ENCODE data around the gene HNRNPLL.

The HNRNPLL gene

DNA sequence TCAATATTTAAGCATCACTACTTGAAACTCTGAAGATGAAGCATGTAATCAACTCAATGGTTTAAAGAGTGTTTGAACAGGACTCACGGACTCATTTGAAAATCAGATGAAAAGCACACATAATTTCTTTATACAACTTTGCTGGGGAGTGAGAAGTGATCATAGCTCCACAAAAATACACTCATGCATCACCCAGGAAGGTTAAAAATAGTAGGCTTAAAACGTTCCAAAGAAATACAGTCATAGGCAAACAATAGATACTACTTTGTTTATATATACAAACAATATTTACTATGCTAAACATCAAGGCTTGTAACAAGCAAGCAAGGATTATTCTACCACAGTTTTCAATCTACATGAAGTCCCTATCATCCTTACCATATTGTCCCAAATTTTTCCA lies 11.6 kb downstream of the HNRNPLL start:
- no peak for DNase-seq

DNA sequence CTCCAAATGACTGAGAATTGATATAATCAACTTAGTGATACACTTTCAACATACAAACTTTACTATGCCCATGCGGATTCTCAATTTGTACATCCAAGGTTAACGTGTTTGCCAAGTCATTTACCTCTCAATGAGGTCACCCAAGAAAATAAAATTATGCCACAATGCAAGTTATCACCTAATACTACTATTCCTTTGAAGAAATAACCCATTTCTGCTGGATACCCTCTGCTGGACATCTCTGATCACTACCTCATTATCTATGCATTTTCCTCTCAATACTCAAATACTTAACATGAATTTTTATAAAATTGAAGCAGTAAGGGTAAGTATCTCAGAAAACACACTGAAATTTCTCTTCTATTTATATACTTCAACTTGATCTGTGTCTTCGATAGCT lies 12.7 kb downstream of the HNRNPLL start:
- DNase-seq = no peak

- no peak for DNase-seq
Measured at GRCh38 chr2:38586931-38587330, 15.8 kb downstream of the HNRNPLL start.

- no peak for DNase-seq
Measured at GRCh38 chr2:38584881-38585280, 17.8 kb downstream of the HNRNPLL start.

DNA sequence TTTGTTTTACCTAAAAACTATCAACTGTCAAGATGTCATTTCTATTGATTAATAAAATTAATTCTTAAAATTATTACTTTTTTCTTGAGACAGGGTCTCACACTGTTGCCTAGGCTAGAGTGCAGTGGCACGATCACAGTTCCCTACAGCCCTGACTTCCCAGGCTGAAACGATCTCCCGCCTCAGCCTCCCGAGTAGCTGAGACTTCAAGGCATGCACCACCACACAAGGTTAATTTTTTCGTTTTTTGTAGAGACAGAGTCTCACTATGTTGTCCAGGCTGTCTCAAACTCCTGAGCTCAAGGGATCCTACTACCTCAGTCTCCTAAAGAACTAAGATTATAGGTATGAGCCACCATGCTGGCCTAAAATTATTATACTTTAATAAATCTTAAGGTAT lies 18.7 kb downstream of the HNRNPLL start:
- DNase-seq = no peak

GRCh38 chr2:38583524-38583923 lies 19.2 kb downstream of the HNRNPLL start:
- DNase-seq = no peak

DNA sequence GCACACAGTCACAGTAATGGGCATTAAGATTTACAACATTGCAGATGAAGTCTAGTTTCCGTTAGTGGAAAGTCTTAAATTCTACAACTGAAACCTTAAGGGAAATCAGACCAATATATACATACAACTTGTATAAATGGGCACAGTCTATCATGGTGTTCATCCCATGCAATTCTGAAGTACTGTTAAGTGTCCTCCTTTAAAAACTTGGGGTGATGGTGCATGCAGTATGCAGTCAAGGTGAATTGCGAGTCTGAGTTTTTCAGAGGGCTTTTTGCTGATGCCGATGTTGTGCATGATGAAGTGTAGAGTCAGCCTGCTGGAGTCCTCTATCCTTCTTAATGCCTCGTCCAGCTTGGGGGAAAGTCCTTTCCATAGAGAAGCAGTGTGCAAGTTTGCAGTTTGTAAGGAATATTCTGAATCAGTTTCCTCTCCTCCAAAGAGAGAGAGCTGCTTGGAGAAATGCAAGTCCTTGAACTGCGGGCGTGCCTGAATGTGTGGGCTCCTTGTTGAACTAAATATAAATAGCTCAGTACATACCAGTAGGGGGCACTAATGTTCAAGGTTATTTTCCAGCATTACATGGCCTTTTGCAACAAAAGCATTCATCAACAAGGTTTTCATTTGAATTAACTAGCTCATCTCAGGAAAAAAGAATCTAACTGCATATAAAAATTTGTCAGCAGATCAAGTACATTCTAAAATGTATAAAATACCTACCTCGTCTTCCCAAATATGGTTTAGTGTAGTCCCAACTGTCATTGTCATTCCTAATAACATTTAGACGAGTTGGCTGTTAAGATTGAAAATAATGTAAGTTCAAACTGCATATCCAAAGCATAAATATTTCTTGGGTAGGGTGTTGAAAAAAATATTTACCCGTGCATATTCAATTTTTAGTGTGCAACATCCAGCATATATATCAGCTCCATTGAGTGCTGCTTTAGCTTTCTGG lies 21.3 kb downstream of the HNRNPLL start:
- no peak for DNase-seq

GRCh38 chr2:38580115-38580636 lies 22.6 kb downstream of the HNRNPLL start:
- no peak for DNase-seq

- DNase-seq = no peak
Measured at GRCh38 chr2:38578832-38579231, 23.9 kb downstream of the HNRNPLL start.

- no peak for DNase-seq
Measured at GRCh38 chr2:38574278-38574677, 28.4 kb downstream of the HNRNPLL start.

DNA sequence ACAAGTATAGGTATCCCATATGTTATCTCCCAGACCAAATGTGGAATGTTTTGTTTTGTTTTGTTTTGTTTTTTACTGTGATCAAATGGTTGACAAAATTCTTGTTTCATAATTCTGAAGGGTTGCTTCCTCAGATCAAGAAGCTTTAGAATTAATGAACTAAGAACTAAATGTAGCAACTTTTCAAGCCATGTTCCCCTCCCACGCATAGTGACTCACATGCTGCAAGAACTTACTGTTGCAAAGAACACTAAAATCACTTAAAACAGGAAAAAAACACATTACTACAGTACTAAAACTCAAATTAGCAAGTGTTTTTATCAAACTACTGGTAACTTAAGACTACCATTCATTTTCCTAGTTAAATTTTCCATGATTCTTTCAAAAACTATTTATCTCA lies 30.6 kb downstream of the HNRNPLL start:
- no peak for DNase-seq

DNA sequence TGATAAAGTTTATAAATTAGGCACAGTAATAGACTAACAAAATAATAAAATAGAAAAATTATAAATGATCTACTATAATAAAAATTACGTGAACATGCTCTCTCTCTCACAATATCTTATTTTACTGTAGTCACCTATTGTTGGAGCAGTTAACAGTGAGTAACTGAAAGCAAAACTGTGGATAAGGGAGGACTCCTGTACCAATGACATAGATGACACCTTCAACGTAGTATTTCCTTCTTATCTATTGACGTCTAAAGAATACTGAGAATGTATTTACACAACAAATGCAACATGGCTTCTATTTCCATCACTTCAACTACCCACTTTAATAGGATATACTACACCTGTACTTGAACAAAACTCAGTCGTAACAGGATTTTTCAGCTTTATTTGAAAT lies 31.5 kb downstream of the HNRNPLL start:
- DNase-seq = no peak

DNA sequence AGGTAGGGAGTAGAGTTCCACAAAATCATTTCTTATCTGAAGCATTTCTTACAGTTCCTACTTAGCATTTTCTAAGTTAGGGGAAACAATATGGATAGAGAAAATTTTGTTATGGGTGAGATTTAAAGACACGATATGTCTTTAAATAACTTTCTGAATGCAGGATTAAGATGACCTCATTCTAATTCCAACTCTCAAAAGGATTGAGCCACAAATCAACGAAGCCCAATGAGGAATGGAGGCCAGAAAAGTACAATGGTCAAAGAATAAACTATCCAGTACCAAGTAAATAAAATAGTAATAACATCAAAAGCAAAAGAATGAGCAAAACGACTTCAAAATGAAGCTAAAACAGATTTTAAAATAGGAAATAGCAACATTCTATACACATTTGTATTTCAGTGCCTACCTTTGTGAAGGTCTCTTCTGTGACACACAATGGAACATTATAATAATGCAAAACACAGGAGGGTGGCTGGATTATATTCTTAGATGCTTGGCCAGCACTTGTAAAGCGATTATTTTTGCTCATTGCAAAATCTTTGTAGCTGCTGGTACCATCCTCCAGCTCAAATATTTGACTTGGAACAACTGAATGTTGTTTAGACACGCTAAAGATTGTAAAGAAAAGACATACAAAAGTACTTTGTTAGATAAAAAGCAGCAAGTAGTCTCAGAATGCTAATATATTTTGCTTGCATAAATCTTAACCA lies 33.8 kb downstream of the HNRNPLL start:
- DNase-seq = no peak

DNA sequence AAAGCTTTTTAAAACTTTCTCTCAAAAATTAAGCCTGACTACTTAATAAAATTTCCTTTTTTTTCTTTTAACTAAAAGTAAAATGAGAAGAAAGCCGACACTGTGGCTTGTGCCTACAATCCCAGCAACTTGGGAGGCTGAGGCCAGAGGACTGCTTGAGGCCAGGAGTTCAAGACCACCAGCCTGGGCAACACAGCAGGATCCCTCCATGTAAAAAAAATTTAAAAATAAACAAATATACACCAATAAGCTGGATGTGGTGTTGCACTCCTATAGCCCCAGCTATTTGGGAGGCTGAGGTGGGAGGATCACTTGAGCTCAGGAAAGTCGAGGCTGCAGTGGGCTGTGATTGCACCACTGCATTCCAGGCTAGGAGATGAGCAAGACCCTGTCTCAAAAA lies 37.4 kb downstream of the HNRNPLL start:
- no peak for DNase-seq

DNA sequence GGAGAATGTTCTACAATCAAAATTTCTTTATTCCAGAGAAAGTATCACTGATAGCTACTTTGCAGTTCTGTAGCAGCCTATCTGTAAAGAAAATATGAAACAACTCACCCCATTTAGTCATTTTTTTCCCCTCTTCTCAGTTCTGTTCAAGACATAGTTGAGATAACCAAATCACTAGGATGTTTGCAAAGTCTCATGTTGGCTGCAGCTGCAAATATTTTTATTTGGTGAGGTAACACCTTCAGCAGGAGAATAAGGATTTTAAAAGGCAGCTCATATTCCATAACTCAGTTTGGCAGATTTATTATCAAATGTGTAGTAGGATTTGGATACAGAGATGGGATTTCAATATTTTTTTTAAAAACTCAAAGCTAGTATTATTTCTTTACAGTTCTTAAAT lies 41.0 kb downstream of the HNRNPLL start:
- no peak for DNase-seq

GRCh38 chr2:38560092-38560491 lies 42.6 kb downstream of the HNRNPLL start:
- DNase-seq = no peak

GRCh38 chr2:38557981-38558380 lies 44.7 kb downstream of the HNRNPLL start:
- DNase-seq = no peak

- DNase-seq = no peak
Measured at GRCh38 chr2:38557217-38557616, 45.5 kb downstream of the HNRNPLL start.

DNA sequence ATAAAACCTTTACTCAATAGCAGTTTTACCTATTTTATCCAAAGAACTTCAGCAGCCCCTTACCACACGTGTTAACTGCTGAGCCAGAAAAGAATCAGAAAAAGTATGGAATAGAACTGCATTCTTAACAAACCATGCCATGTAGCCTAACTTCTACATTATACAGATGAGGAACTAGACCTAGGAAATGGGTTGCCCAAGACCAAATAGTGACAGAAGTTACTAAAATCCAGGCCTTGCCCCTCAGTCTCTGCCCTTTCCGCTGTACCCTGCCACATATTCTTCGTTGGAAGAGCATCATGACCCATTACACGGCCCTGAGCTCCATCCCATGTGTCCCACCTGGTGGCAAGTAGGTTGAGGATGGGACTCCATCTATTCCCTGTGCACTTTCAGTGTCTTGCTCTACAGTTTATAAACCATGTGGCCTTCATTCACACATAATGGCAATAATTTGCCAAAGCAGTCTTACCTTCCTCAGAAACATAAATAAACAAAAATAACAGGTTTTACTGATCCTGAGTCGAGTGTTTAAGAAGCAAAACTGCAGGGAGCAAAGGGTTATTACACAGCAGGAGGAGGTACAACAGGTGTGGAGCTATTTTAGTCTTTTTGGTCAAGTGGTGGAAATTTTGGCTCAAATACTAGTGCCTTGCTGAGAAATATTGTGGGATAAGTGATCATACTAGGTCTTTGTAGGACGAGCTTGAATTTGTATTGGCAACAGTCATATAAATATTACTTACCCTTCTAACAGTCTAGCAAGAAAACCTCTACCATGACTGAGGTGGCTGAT lies 46.5 kb downstream of the HNRNPLL start:
- no peak for DNase-seq

DNA sequence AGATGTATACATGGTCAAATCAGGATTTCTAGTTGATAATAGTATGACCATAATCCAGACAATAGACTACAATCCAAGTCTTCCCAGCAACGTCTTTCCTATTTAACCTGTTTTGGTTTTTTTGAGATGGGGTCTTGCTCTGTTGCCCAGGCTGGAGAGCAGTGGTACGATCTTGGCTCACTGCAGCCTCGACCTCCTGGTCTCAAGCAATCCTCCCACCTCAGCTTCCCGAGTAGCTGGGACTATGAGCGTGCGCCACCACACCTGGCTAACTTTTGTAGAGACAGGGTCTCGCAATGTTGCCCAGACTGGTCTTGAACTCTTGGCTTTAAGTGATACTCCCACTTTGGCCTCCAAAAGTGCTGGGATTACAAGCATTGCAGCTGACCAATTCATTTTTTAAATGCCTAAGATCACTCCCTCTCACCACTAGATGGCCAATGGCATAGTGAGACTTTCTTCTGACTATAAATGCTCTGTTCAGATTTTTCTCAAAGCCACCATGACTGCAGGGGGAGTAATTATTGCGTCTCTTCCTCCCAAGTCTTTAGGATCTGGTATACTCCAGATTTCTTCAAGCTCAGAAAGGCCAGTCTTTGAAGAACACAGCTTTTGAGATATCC lies 47.6 kb downstream of the HNRNPLL start:
- DNase-seq = no peak

DNA sequence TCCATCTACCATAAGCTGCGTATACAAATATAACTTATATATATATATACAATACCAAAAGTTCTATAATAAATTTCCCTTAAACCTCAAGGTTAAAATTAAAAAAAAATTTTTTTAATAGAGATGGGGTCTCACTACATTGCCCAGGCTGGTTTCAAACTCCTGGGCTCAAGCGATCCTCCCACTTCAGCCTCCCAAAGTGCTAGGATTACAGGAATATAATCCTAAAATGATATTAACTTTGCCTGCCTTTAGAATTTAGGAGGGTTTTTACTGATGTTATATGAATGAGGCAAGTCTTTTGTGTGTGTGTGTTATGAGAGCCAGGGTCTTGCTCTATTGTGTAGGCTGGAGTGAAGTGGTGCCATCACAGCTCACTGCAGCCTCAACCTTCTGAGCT lies 49.2 kb downstream of the HNRNPLL start:
- no peak for DNase-seq

DNA sequence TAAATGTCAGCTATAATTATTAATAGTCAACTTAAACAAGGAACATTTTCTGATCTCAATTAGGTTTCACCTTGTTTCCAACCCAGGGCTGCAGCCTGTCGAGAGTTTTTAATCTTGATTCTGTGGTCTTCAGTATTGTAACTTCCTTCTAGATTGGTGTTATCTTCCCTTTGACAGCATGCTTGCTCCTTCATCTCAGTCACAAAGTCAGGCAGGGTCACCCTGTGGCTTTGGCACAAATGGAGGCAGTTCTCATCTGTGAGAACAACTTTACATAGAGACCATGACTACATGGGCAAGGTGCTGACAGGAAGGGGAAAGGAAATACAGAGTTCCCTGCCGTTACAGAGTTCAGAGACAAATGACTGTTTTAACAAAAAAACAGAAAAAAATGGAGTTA lies 50.5 kb downstream of the HNRNPLL start:
- DNase-seq = no peak

DNA sequence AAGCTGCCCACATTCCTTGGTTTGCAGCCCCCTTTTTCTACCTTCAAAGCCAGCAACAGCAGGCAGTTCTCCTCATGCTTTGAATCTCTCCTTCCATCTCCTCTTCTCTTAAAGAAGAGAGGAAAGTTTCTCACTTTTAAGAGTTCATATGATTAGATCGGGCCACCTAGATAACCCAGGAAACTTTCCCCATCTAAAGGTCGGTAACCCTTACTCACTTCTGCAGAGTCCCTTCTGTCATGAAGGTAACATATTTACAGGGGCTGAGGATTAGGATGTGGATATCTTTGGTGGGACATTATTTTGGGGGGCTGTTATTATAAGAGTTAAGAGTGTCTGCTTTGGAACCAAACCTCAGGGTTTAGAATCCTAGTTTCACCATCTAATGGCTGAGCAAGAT lies 51.0 kb downstream of the HNRNPLL start:
- no peak for DNase-seq

Data from activated effector memory CD4-positive, alpha-beta T cell treated with Interleukin-2 at 50 U/mL for 16 hours (primary cell).